HG03103 (cell line): Measurements from ENCODE around the gene ANKFN1.

Experiments
- ATAC-seq: cut with Tn5 transposase; IDR thresholded peaks from one replicate; pipeline ENCODE4 v1.9.1; 2021; ENCODE audit warnings: low read depth; ENCODE audit not compliant: unreplicated experiment

The ANKFN1 gene

DNA sequence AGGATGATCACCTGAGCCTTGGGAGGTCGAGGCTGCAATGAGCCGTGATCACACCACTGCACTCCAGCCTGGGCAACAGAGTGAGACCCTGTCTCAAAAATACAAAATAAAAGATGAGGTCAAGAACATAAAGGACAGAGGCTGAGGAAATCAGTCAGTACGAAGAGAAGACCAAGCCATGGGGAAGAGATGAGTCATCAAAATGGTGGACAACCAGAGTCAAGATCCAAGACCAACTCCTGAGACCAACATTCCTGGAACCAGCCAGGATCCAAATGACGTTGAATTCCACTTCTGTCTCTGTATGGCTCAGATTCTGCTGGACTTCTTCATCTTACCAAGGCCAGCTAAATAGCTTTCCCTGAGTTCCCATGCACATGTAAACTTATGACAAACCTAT, 395.4 kb downstream of the ANKFN1 start:
- ATAC-seq: no peak

- ATAC-seq: no peak
These were observed 396.2 kb downstream of the ANKFN1 start for GRCh38 chr17:56549501-56549900.

GRCh38 chr17:56557682-56558081, 404.4 kb downstream of the ANKFN1 start:
- ATAC-seq: no peak

GRCh38 chr17:56558088-56558487, 404.8 kb downstream of the ANKFN1 start:
- no peak for ATAC-seq
